ENCODE measurements around the gene MIA3. TPM values are rescaled to one million over a fixed set of nuclear protein-coding genes. Genes with fewer than 3 reads are reported as not detected.

MIA3 gene
- total RNA-seq, 1 donor from 2014 or later: 48.5 TPM

- DNase-seq (ENCODE audit: low spot score): no peak
- no peak for TF ChIP-seq CTCF (IDR thresholded peaks at IDR 0.05; ENCODE audit: unreplicated experiment)
- no peaks in the 10 kb centered on the region for H3K4me1 Mint-ChIP-seq (ENCODE audit: unreplicated experiment)
- H3K27me3 Mint-ChIP-seq (ENCODE audit: unreplicated experiment): no peaks in the 10 kb centered on the region
- H3K36me3 Mint-ChIP-seq (ENCODE audit: low read depth, unreplicated experiment): peaks cover 20% of the 10 kb centered on the region
- no peaks in the 10 kb centered on the region for H3K9me3 Mint-ChIP-seq (ENCODE audit: unreplicated experiment)
- no peak overlapping the region for H3K27ac Mint-ChIP-seq (ENCODE audit: unreplicated experiment)
- no peak overlapping the region for H3K4me3 Mint-ChIP-seq (ENCODE audit: unreplicated experiment)
Observed at GRCh38 chr1:222702210-222702609, 84.3 kb downstream of the MIA3 start.

GRCh38 chr1:222704260-222704659 is 86.4 kb downstream of the MIA3 start:
- no peak overlapping the region for H3K4me3 Mint-ChIP-seq (ENCODE audit: unreplicated experiment)
- no peaks in the 10 kb centered on the region for H3K4me1 Mint-ChIP-seq (ENCODE audit: unreplicated experiment)
- peaks cover 22% of the 10 kb centered on the region for H3K36me3 Mint-ChIP-seq (ENCODE audit: low read depth, unreplicated experiment)
- TF ChIP-seq CTCF (IDR thresholded peaks at IDR 0.05; ENCODE audit: unreplicated experiment): no peak
- no peaks in the 10 kb centered on the region for H3K9me3 Mint-ChIP-seq (ENCODE audit: unreplicated experiment)
- H3K27me3 Mint-ChIP-seq (ENCODE audit: unreplicated experiment): no peaks in the 10 kb centered on the region
- no peak overlapping the region for H3K27ac Mint-ChIP-seq (ENCODE audit: unreplicated experiment)
- no peak for DNase-seq (ENCODE audit: low spot score)

GRCh38 chr1:222706815-222707214 is 88.9 kb downstream of the MIA3 start:
- Mint-ChIP-seq H3K36me3 (ENCODE audit: low read depth, unreplicated experiment) (peaks cover 27% of the 10 kb centered on the region), H3K9me3 (ENCODE audit: unreplicated experiment) (no peaks in the 10 kb centered on the region), H3K4me3 (ENCODE audit: unreplicated experiment) (no peak overlapping the region), H3K27me3 (ENCODE audit: unreplicated experiment) (peaks cover 6% of the 10 kb centered on the region), H3K27ac (ENCODE audit: unreplicated experiment) (no peak overlapping the region), H3K4me1 (ENCODE audit: unreplicated experiment) (peaks cover 15% of the 10 kb centered on the region)
- TF ChIP-seq CTCF (IDR thresholded peaks at IDR 0.05; ENCODE audit: unreplicated experiment): no peak
- DNase-seq (ENCODE audit: low spot score): no peak

GRCh38 chr1:222709700-222710153 is 91.8 kb downstream of the MIA3 start:
- Mint-ChIP-seq H3K4me3 (ENCODE audit: unreplicated experiment) (no peak overlapping the region), H3K9me3 (ENCODE audit: unreplicated experiment) (no peaks in the 10 kb centered on the region), H3K36me3 (ENCODE audit: low read depth, unreplicated experiment) (peaks cover 19% of the 10 kb centered on the region), H3K27me3 (ENCODE audit: unreplicated experiment) (peaks cover 17% of the 10 kb centered on the region), H3K4me1 (ENCODE audit: unreplicated experiment) (peaks cover 23% of the 10 kb centered on the region), H3K27ac (ENCODE audit: unreplicated experiment) (no peak overlapping the region)
- no peak for TF ChIP-seq CTCF (IDR thresholded peaks at IDR 0.05; ENCODE audit: unreplicated experiment)
- no peak for DNase-seq (ENCODE audit: low spot score)

GRCh38 chr1:222711319-222712252 is 93.7 kb downstream of the MIA3 start:
- peak overlapping the region; percentile 89 for H3K27ac Mint-ChIP-seq (ENCODE audit: unreplicated experiment)
- H3K4me1 Mint-ChIP-seq (ENCODE audit: unreplicated experiment): peaks cover 23% of the 10 kb centered on the region

More at GRCh38 chr1:222711319-222712252, 93.7 kb downstream of the MIA3 start:
- TF ChIP-seq CTCF (IDR thresholded peaks at IDR 0.05; ENCODE audit: unreplicated experiment): no peak
- Mint-ChIP-seq H3K9me3 (ENCODE audit: unreplicated experiment) (no peaks in the 10 kb centered on the region), H3K4me3 (ENCODE audit: unreplicated experiment) (peak overlapping the region; percentile 100), H3K36me3 (ENCODE audit: low read depth, unreplicated experiment) (peaks cover 12% of the 10 kb centered on the region), H3K27me3 (ENCODE audit: unreplicated experiment) (peaks cover 17% of the 10 kb centered on the region)
- DNase-seq (ENCODE audit: low spot score): peak; percentile 39

Measured in endothelial cell (in vitro differentiated cells).